Measurements from ENCODE around the gene NAA15.
"Not testable (repeated sequence)": the region's sequence is repeated elsewhere in the genome, so short reads cannot be mapped to it uniquely, and the experiment has no call there.

The NAA15 gene

GRCh38 chr4:139312552-139313332 lies 11.4 kb downstream of the NAA15 start:
- no peak for TF ChIP-seq CTCF (IDR thresholded peaks at IDR 0.05; ENCODE audit: low read depth, low read length)
- no peak overlapping the region for H3K4me3 ChIP-seq (ENCODE audit: low read depth, low read length)

GRCh38 chr4:139313414-139313813 lies 12.1 kb downstream of the NAA15 start:
- H3K4me3 ChIP-seq (ENCODE audit: low read depth, low read length): not testable (repeated sequence)

GRCh38 chr4:139314047-139314800 lies 12.9 kb downstream of the NAA15 start:
- no peak for TF ChIP-seq CTCF (IDR thresholded peaks at IDR 0.05; ENCODE audit: low read depth, low read length)
- no peak overlapping the region for H3K4me3 ChIP-seq (ENCODE audit: low read depth, low read length)

GRCh38 chr4:139315221-139315675 lies 13.9 kb downstream of the NAA15 start:
- no peak overlapping the region for H3K4me3 ChIP-seq (ENCODE audit: low read depth, low read length)
- TF ChIP-seq CTCF (IDR thresholded peaks at IDR 0.05; ENCODE audit: low read depth, low read length): no peak

- TF ChIP-seq CTCF (IDR thresholded peaks at IDR 0.05; ENCODE audit: low read depth, low read length): no peak
- no peak overlapping the region for H3K4me3 ChIP-seq (ENCODE audit: low read depth, low read length)
Measured at GRCh38 chr4:139316733-139317132, 15.4 kb downstream of the NAA15 start.

GRCh38 chr4:139317635-139318034 lies 16.3 kb downstream of the NAA15 start:
- TF ChIP-seq CTCF (IDR thresholded peaks at IDR 0.05; ENCODE audit: low read depth, low read length): no peak
- no peak overlapping the region for H3K4me3 ChIP-seq (ENCODE audit: low read depth, low read length)

- TF ChIP-seq CTCF (IDR thresholded peaks at IDR 0.05; ENCODE audit: low read depth, low read length): no peak
- no peak overlapping the region for H3K4me3 ChIP-seq (ENCODE audit: low read depth, low read length)
Measured at GRCh38 chr4:139319571-139319970, 18.3 kb downstream of the NAA15 start.

GRCh38 chr4:139322070-139322469 lies 20.8 kb downstream of the NAA15 start:
- not testable (repeated sequence) for H3K4me3 ChIP-seq (ENCODE audit: low read depth, low read length)

- not testable (repeated sequence) for H3K4me3 ChIP-seq (ENCODE audit: low read depth, low read length)
Measured at GRCh38 chr4:139322541-139322940, 21.2 kb downstream of the NAA15 start.

Data from WI38 (cell line).